ENCODE data around the gene CDYL2.

DNA sequence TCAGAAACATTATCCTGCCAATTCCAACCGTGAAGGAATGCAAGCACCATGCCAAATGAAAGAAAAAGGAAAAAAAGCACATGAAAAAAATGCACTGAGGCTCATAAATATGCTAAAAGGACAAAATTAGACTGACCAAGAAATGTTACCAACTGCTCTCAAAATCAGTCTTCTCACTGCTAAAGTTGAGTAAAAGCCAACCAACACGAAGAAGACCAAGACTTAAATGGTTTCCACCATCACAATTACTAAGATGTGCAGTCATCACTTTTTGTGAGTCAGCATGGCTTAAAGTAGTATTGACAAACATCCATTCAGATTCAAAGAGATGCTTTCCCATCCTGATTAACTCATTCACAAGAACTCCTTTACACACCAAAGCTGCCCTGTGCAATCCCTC is 16.4 kb downstream of the CDYL2 start:
- TF ChIP-seq, protein P1, sequence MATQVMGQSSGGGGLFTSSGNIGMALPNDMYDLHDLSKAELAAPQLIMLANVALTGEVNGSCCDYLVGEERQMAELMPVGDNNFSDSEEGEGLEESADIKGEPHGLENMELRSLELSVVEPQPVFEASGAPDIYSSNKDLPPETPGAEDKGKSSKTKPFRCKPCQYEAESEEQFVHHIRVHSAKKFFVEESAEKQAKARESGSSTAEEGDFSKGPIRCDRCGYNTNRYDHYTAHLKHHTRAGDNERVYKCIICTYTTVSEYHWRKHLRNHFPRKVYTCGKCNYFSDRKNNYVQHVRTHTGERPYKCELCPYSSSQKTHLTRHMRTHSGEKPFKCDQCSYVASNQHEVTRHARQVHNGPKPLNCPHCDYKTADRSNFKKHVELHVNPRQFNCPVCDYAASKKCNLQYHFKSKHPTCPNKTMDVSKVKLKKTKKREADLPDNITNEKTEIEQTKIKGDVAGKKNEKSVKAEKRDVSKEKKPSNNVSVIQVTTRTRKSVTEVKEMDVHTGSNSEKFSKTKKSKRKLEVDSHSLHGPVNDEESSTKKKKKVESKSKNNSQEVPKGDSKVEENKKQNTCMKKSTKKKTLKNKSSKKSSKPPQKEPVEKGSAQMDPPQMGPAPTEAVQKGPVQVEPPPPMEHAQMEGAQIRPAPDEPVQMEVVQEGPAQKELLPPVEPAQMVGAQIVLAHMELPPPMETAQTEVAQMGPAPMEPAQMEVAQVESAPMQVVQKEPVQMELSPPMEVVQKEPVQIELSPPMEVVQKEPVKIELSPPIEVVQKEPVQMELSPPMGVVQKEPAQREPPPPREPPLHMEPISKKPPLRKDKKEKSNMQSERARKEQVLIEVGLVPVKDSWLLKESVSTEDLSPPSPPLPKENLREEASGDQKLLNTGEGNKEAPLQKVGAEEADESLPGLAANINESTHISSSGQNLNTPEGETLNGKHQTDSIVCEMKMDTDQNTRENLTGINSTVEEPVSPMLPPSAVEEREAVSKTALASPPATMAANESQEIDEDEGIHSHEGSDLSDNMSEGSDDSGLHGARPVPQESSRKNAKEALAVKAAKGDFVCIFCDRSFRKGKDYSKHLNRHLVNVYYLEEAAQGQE (IDR thresholded peaks at IDR 0.05; ENCODE audit: insufficient read depth in 1 of 2, low read depth in 2 of 2, low read length in 2 of 2), result no peak
- TF ChIP-seq POLR2AphosphoS5 (IDR thresholded peaks at IDR 0.05; ENCODE audit: low read depth, low read length) (no peak), TAF1 (IDR thresholded peaks at IDR 0.05; ENCODE audit: borderline replicate concordance, insufficient read depth, low read length) (no peak)
